Muscle of back (tissue), 11 donors: ENCODE data around the gene DEXI. TPM values are rescaled to one million over a fixed set of nuclear protein-coding genes. Genes with fewer than 3 reads are reported as not detected.
"Not testable (repeated sequence)": the region's sequence is repeated elsewhere in the genome, so short reads cannot be mapped to it uniquely, and the experiment has no call there.

ENCODE experiments used
- DNase-seq, 3 donors: peaks; one replicate each; pipeline versions ENCODE4 v3.0.0 to v3.0.0-alpha.2; 2013
- polyA plus RNA-seq, 10 donors: library from polyadenylated mRNA; unstranded; fragments of 120-200 nt; gene quantifications; one replicate each; pipeline ENCODE4 v1.2.1, GENCODE V29; 2013; ENCODE audit not compliant: insufficient read length in 10 of 10

Gene DEXI
- polyA plus RNA-seq, 10 donors = 44.4 to 55.8 (median 50.6) TPM

- peak; percentile 96 to 99 (median 97) for DNase-seq
Observed at GRCh38 chr16:10944249-10945064, 2.2 kb upstream of the DEXI start, which contains the start of gene CLEC16A. Gene CLEC16A (plus strand): TSS chr16:10944564. CDS start chr16:10944718, 154 bp downstream.

GRCh38 chr16:10943064-10943353 is 741 bp upstream of the DEXI start:
- DNase-seq = no peak

GRCh38 chr16:10941935-10942351 is 325 bp downstream of the DEXI start:
- not testable (repeated sequence) for DNase-seq

- DNase-seq = peak in 1 of 3 donors; percentile 54
Observed at GRCh38 chr16:10941127-10941933, 938 bp downstream of the DEXI start.

GRCh38 chr16:10940501-10941079 is 1.7 kb downstream of the DEXI start:
- DNase-seq = peak in 1 of 3 donors; percentile 48

GRCh38 chr16:10939649-10940234 is 2.5 kb downstream of the DEXI start:
- DNase-seq = no peak

GRCh38 chr16:10938796-10939648 is 3.2 kb downstream of the DEXI start:
- no peak for DNase-seq

GRCh38 chr16:10938321-10938720 is 3.9 kb downstream of the DEXI start:
- DNase-seq = no peak

- no peak for DNase-seq
Observed at GRCh38 chr16:10937068-10937859, 5.0 kb downstream of the DEXI start.

GRCh38 chr16:10936272-10936984 is 5.8 kb downstream of the DEXI start:
- no peak for DNase-seq

- no peak for DNase-seq
Observed at GRCh38 chr16:10935226-10935915, 6.9 kb downstream of the DEXI start.

GRCh38 chr16:10934325-10935107 is 7.8 kb downstream of the DEXI start:
- no peak for DNase-seq

- no peak for DNase-seq
Observed at GRCh38 chr16:10933865-10934264, 8.4 kb downstream of the DEXI start.

- DNase-seq = no peak
Observed at GRCh38 chr16:10932959-10933710, 9.1 kb downstream of the DEXI start.

- no peak for DNase-seq
Observed at GRCh38 chr16:10931977-10932632, 10.2 kb downstream of the DEXI start.

GRCh38 chr16:10931134-10931533 is 11.1 kb downstream of the DEXI start:
- DNase-seq = no peak

GRCh38 chr16:10930755-10931093 is 11.5 kb downstream of the DEXI start:
- DNase-seq = no peak
